ENCODE data around the gene KCNIP4.

KCNIP4 gene

GRCh38 chr4:20883231-20883630 lies 1065.3 kb downstream of the KCNIP4 start:
- DNase-seq (ENCODE audit: low read depth in 1 of 2, low spot score in 1 of 2), result no peak

GRCh38 chr4:20882500-20882899 lies 1066.1 kb downstream of the KCNIP4 start:
- DNase-seq (ENCODE audit: low read depth in 1 of 2, low spot score in 1 of 2), result no peak

GRCh38 chr4:20881658-20882057 lies 1066.9 kb downstream of the KCNIP4 start:
- DNase-seq (ENCODE audit: low read depth in 1 of 2, low spot score in 1 of 2), result no peak

- DNase-seq (ENCODE audit: low read depth in 1 of 2, low spot score in 1 of 2), result no peak
Observed at GRCh38 chr4:20878806-20879205, 1069.8 kb downstream of the KCNIP4 start.

- no peak for DNase-seq (ENCODE audit: low read depth in 1 of 2, low spot score in 1 of 2)
Observed at GRCh38 chr4:20870436-20870835, 1078.1 kb downstream of the KCNIP4 start.

- no peak for DNase-seq (ENCODE audit: low read depth in 1 of 2, low spot score in 1 of 2)
Observed at GRCh38 chr4:20868108-20868507, 1080.5 kb downstream of the KCNIP4 start.

GRCh38 chr4:20860878-20861277 lies 1087.7 kb downstream of the KCNIP4 start:
- DNase-seq (ENCODE audit: low read depth in 1 of 2, low spot score in 1 of 2), result no peak

- no peak for DNase-seq (ENCODE audit: low read depth in 1 of 2, low spot score in 1 of 2)
Observed at GRCh38 chr4:20859097-20859781, 1089.3 kb downstream of the KCNIP4 start.

GRCh38 chr4:20857081-20857480 lies 1091.5 kb downstream of the KCNIP4 start:
- no peak for DNase-seq (ENCODE audit: low read depth in 1 of 2, low spot score in 1 of 2)

GRCh38 chr4:20847124-20847747 lies 1101.3 kb downstream of the KCNIP4 start:
- no peak for DNase-seq (ENCODE audit: low read depth in 1 of 2, low spot score in 1 of 2)

- DNase-seq (ENCODE audit: low read depth in 1 of 2, low spot score in 1 of 2), result no peak
Observed at GRCh38 chr4:20844311-20844710, 1104.3 kb downstream of the KCNIP4 start.

GRCh38 chr4:20840648-20841190 lies 1107.9 kb downstream of the KCNIP4 start:
- DNase-seq (ENCODE audit: low read depth in 1 of 2, low spot score in 1 of 2), result no peak

GRCh38 chr4:20839957-20840356 lies 1108.6 kb downstream of the KCNIP4 start:
- no peak for DNase-seq (ENCODE audit: low read depth in 1 of 2, low spot score in 1 of 2)

- DNase-seq (ENCODE audit: low read depth in 1 of 2, low spot score in 1 of 2), result no peak
Observed at GRCh38 chr4:20838476-20838875, 1110.1 kb downstream of the KCNIP4 start.

GRCh38 chr4:20832826-20833225 lies 1115.7 kb downstream of the KCNIP4 start:
- no peak for DNase-seq (ENCODE audit: low read depth in 1 of 2, low spot score in 1 of 2)

GRCh38 chr4:20831746-20832145 lies 1116.8 kb downstream of the KCNIP4 start:
- no peak for DNase-seq (ENCODE audit: low read depth in 1 of 2, low spot score in 1 of 2)

- DNase-seq (ENCODE audit: low read depth in 1 of 2, low spot score in 1 of 2), result no peak
Observed at GRCh38 chr4:20829617-20830357, 1118.8 kb downstream of the KCNIP4 start.

- no peak for DNase-seq (ENCODE audit: low read depth in 1 of 2, low spot score in 1 of 2)
Observed at GRCh38 chr4:20825505-20825904, 1123.1 kb downstream of the KCNIP4 start.

GRCh38 chr4:20816287-20816686 lies 1132.3 kb downstream of the KCNIP4 start:
- DNase-seq (ENCODE audit: low read depth in 1 of 2, low spot score in 1 of 2), result no peak

GRCh38 chr4:20813700-20814099 lies 1134.9 kb downstream of the KCNIP4 start:
- no peak for DNase-seq (ENCODE audit: low read depth in 1 of 2, low spot score in 1 of 2)

- no peak for DNase-seq (ENCODE audit: low read depth in 1 of 2, low spot score in 1 of 2)
Observed at GRCh38 chr4:20809812-20810211, 1138.8 kb downstream of the KCNIP4 start.

GRCh38 chr4:20805716-20806115 lies 1142.9 kb downstream of the KCNIP4 start:
- DNase-seq (ENCODE audit: low read depth in 1 of 2, low spot score in 1 of 2), result no peak
